GM12874 (cell line): ENCODE data around the gene CATSPER1.

Experiments
- CTCF ChIP-seq: IDR thresholded peaks from 2 replicates; pipeline ENCODE4 v1.5.1; 2011; ENCODE audit warnings: low read depth, mild to moderate bottlenecking, control low read depth, low read length, moderate library complexity; ENCODE audit not compliant: insufficient read depth

CATSPER1 gene

GRCh38 chr11:66069715-66070603, 43.7 kb upstream of the CATSPER1 start, which contains the start of gene PACS1:
Gene PACS1, plus strand, starts transcription at chr11:66070272. Its CDS starts 215 bp downstream, at chr11:66070487.
- TF ChIP-seq CTCF = no peak

- peak; percentile 19; the same call in 1 of the 2 replicates for TF ChIP-seq CTCF
Measured at GRCh38 chr11:66068923-66069714, 42.8 kb upstream of the CATSPER1 start.

DNA sequence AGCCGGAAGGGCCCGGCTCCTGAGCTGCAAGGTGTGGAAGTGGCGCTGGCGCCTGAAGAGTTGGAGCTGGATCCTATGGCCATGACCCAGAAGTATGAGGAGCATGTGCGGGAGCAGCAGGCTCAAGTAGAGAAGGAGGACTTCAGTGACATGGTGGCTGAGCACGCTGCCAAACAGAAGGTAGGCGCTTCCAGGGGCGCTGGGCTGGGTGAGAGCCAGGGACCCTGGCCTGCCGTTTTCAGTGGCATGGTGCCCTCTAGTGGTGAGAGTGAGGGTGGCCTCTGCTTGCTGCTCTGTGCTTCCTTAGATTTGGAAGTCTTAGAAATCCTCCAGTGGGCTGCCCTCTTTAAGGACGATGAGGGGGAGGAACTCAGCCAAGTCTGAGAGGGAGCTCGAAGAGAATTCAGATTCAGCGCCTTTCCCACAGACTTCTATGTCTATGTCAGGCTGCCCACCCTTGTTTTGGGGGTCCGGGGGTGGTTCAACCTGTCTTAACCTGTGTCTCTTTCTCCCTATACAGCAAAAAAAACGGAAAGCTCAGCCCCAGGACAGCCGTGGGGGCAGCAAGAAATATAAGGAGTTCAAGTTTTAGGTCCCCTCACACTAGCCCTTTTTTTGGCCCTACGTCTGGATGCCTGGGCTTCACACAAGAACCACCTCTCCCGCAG, 42.0 kb upstream of the CATSPER1 start:
- peak; percentile 90 for TF ChIP-seq CTCF

GRCh38 chr11:66067640-66068039, 41.4 kb upstream of the CATSPER1 start:
- no peak for TF ChIP-seq CTCF

- TF ChIP-seq CTCF = no peak
Measured at GRCh38 chr11:66066751-66067150, 40.5 kb upstream of the CATSPER1 start.

- no peak for TF ChIP-seq CTCF
Measured at GRCh38 chr11:66064571-66064970, 38.3 kb upstream of the CATSPER1 start.

DNA sequence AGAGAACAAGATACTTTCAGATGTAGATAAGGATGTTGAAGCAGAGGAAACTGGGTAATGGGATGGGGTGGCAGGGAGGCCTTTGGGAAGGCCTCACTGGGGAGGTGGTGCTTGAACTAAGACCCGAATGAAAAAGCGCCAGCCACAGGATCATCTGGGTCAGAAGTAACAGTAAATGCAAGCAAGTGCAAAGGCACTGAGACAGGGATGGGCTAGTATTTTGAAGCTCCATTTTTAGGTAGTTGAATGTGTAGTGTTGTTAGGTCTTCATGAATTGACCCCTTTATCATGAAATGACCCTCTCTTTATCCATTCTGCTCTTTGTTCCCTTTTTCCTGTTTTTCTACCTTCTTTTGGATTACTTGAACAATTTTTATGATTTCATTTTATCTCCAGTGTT, 37.6 kb upstream of the CATSPER1 start:
- TF ChIP-seq CTCF = no peak
